Esophagus muscularis mucosa (tissue), 4 donors: ENCODE results near the gene CAPN11. TPM values are rescaled to one million over a fixed set of nuclear protein-coding genes. Genes with fewer than 3 reads are reported as not detected.

Experiments used
- DNase-seq: peaks from one replicate; pipeline ENCODE4 v3.0.0-alpha.2; 2017; ENCODE audit errors: extremely low spot score
- H3K27ac ChIP-seq, 4 donors: fragments of 200-600 bp; sonication (generic); replicated peaks in 1 of 4; 1 replicate in 3 of 4; 2 replicates in 1 of 4; pipeline ENCODE4 v1.5.1; 2016 to 2019; ENCODE audit warnings: mild to moderate bottlenecking in 1 of 4
- H3K27me3 ChIP-seq, 4 donors: fragments of 200-600 bp; sonication (generic); one replicate each; pipeline versions ENCODE4 v1.5.1 to v1.6.0; 2016 to 2019
- H3K36me3 ChIP-seq, 4 donors: fragments of 200-600 bp; sonication (generic); one replicate each; pipeline ENCODE4 v1.5.1; 2016 to 2019
- H3K4me1 ChIP-seq, 4 donors: fragments of 200-600 bp; sonication (generic); one replicate each; pipeline ENCODE4 v1.5.1; 2016 to 2019
- H3K4me3 ChIP-seq, 4 donors: fragments of 200-600 bp; sonication (generic); 1 replicate in 2 of 4; 2 replicates in 2 of 4; pipeline ENCODE4 v1.5.1; 2016 to 2019; ENCODE audit warnings: mild to moderate bottlenecking in 4 of 4, moderate library complexity in 1 of 4
- H3K9me3 ChIP-seq, 4 donors: fragments of 200-600 bp; sonication (generic); 1 replicate in 3 of 4; 2 replicates in 1 of 4; pipeline ENCODE4 v1.5.1; 2016 to 2019
- CTCF ChIP-seq, 3 experiments: fragments of 200-600 bp in 2 of 3; fragments of 450-650 bp in 1 of 3; sonication (generic) in 2 of 3; IDR thresholded peaks; one replicate each; pipeline ENCODE4 v1.5.1; 2017 to 2019; ENCODE audit warnings: antibody characterized with exemption in 3 of 3, mild to moderate bottlenecking in 2 of 3, moderate library complexity in 1 of 3
- EP300 ChIP-seq: sonication (generic); formaldehyde crosslinking; IDR thresholded peaks from one replicate; pipeline ENCODE4 v1.6.1; 2017; ENCODE audit warnings: antibody characterized with exemption
- POLR2A ChIP-seq: fragments of 450-650 bp; IDR thresholded peaks from one replicate; pipeline ENCODE4 v1.6.1; 2017; ENCODE audit warnings: antibody characterized with exemption, moderate library complexity, mild to moderate bottlenecking, low read depth
- POLR2AphosphoS5 ChIP-seq, 2 donors: sonication (generic); formaldehyde crosslinking; IDR thresholded peaks; one replicate each; pipeline ENCODE4 v1.6.1; 2017; ENCODE audit warnings: antibody characterized with exemption in 2 of 2
- WGBS: methylation state at CpG from one replicate; pipeline ENCODE4 v1.1.5; 2018; 5-methylcytosine and 5-hydroxymethylcytosine counted together
- intact Hi-C: fragments of 100-400 bp; cut with DNase I; formaldehyde crosslinking; loops from one replicate; pipeline ENCODE4 v1.15.1; 2023
- total RNA-seq, 4 donors: library from RNA; depleted of rRNA; stranded (reverse); fragments of >200 nt; gene quantifications; one replicate each; pipeline versions ENCODE4 v1.1.0 to v1.2.1, GENCODE V29; 2016

Gene CAPN11
- total RNA-seq, 4 donors from 2014 or later, result 0.39 to 0.83 (median 0.50) TPM; not detected in 1

- TF ChIP-seq EP300, result no peak
- no peak for TF ChIP-seq POLR2AphosphoS5 (IDR thresholded peaks at IDR 0.05)
- TF ChIP-seq CTCF (IDR thresholded peaks at IDR 0.05), result no peak
- TF ChIP-seq POLR2A, result no peak
- no peak for DNase-seq
- intact Hi-C loops, result no loop called here
- peaks cover 26 to 84% (median 63%) of the 10 kb centered on the region in 4 donors for H3K36me3 ChIP-seq
- H3K4me3 ChIP-seq, result no peak overlapping the region
- H3K27ac ChIP-seq, result no peak overlapping the region
- no peaks in the 10 kb centered on the region for H3K27me3 ChIP-seq
- no peaks in the 10 kb centered on the region for H3K9me3 ChIP-seq
- H3K4me1 ChIP-seq, result peaks cover 9 to 18% (median 15%) of the 10 kb centered on the region in 4 donors
- WGBS, result 73% methylated on average over 6 of the region's 6 CpGs
These were observed 46.9 kb upstream of the CAPN11 start for GRCh38 chr6:44111434-44112417.

GRCh38 chr6:44113414-44113813 is 45.2 kb upstream of the CAPN11 start:
- H3K4me3 ChIP-seq, result no peak overlapping the region
- TF ChIP-seq POLR2AphosphoS5 (IDR thresholded peaks at IDR 0.05) (no peak), POLR2A (no peak), EP300 (no peak), CTCF (IDR thresholded peaks at IDR 0.05) (no peak)
- peaks cover 26 to 67% (median 56%) of the 10 kb centered on the region in 4 donors for H3K36me3 ChIP-seq
- H3K9me3 ChIP-seq, result no peaks in the 10 kb centered on the region
- intact Hi-C loops, result no loop called here
- H3K4me1 ChIP-seq, result peaks cover 17 to 31% (median 22%) of the 10 kb centered on the region in 4 donors
- H3K27me3 ChIP-seq, result no peaks in the 10 kb centered on the region
- WGBS, result 63% methylated on average over 3 of the region's 3 CpGs
- no peak overlapping the region for H3K27ac ChIP-seq
- no peak for DNase-seq

GRCh38 chr6:44115866-44116265 is 42.8 kb upstream of the CAPN11 start:
- Histone ChIP-seq H3K4me1 (peaks cover 31 to 55% (median 38%) of the 10 kb centered on the region in 4 donors), H3K27me3 (no peaks in the 10 kb centered on the region), H3K36me3 (peaks cover 21 to 50% (median 40%) of the 10 kb centered on the region in 4 donors), H3K9me3 (no peaks in the 10 kb centered on the region), H3K27ac (peak overlapping the region in 1 of 4 donors; percentile 1), H3K4me3 (no peak overlapping the region)
- WGBS, result 58% methylated on average over 5 of the region's 5 CpGs
- no peak for TF ChIP-seq EP300
- TF ChIP-seq POLR2AphosphoS5 (IDR thresholded peaks at IDR 0.05), result no peak
- no peak for TF ChIP-seq POLR2A
- TF ChIP-seq CTCF (IDR thresholded peaks at IDR 0.05), result no peak
- intact Hi-C loops, result no loop called here
- DNase-seq, result no peak

GRCh38 chr6:44116641-44117382 is 41.8 kb upstream of the CAPN11 start:
- WGBS, result 26% methylated on average over 4 of the region's 4 CpGs
- H3K4me3 ChIP-seq, result no peak overlapping the region
- peak overlapping the region in 1 of 4 donors; percentile 1 for H3K27ac ChIP-seq
- no peak for DNase-seq
- H3K27me3 ChIP-seq, result no peaks in the 10 kb centered on the region
- H3K4me1 ChIP-seq, result peaks cover 41 to 65% (median 47%) of the 10 kb centered on the region in 4 donors
- TF ChIP-seq EP300, result no peak
- no peak for TF ChIP-seq POLR2A
- peaks cover 21 to 42% (median 30%) of the 10 kb centered on the region in 4 donors for H3K36me3 ChIP-seq
- intact Hi-C loops, result no loop called here
- no peaks in the 10 kb centered on the region for H3K9me3 ChIP-seq
